Measurements from ENCODE around the gene ATXN1. TPM values are rescaled to one million over a fixed set of nuclear protein-coding genes. Genes with fewer than 3 reads are reported as not detected.

Gene ATXN1
- polyA plus RNA-seq, 1 of the 3 experiments (the other 2 are of a cell fraction): 7.9 TPM

DNA sequence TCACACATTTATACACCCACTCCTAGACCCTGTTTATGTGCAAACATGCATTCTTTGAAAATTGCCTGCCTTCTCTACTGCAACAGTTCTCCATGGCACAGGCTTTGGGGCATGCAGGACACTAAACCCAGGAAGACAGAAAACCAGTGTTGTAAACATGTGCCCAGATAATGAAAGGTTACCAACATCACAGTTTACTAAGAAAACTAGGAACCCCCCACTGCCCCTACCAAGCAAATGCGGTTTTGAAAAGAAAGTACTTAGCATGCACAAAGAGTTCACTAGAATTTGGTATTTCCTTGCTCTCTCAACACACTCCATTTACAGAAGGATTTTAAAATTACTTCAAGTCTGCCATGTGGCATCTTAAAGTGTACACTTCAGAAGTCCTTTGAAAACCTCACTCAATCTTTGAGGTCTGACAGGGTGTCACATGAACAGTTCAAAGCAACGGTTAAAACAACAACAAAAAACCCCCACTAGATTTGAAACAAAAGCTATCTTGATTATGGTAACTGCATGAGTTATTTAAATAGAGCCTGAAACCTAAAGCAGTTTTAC lies 277.9 kb downstream of the ATXN1 start:
- Histone ChIP-seq H2AFZ (ENCODE audit: low read depth) (no peak overlapping the region), H3K27ac (ENCODE audit: low read depth in 2 of 2, low read length in 1 of 2) (no peak overlapping the region), H4K20me1 (ENCODE audit: insufficient read depth) (no peaks in the 10 kb centered on the region; the same call in 1 of the 2 replicates), H3K9me2 (no peaks in the 10 kb centered on the region), H3K36me3 (replicated peaks in 1 of 2; ENCODE audit: control insufficient read depth in 1 of 2, insufficient read depth in 2 of 2, low read length in 1 of 2) (peaks cover 10 to 52% of the 10 kb centered on the region in 2 experiments), H3K79me2 (ENCODE audit: insufficient read depth) (peaks cover 4% of the 10 kb centered on the region; the same call in 1 of the 2 replicates), H3F3A (replicated peaks; ENCODE audit: insufficient read depth) (no peaks in the 10 kb centered on the region), H3K4me1 (ENCODE audit: control insufficient read depth in 1 of 2, insufficient read depth in 2 of 2, low read depth in 1 of 2, low read length in 1 of 2) (no peaks in the 10 kb centered on the region), H3K9me3 (no peaks in the 10 kb centered on the region), H3K4me3 (ENCODE audit: low read depth in 2 of 2, low read length in 1 of 2) (no peak overlapping the region), H3K27me3 (ENCODE audit: insufficient read depth) (no peaks in the 10 kb centered on the region), H3K4me2 (no peak overlapping the region), H3K9ac (no peak overlapping the region)
- ChIA-PET POLR2A (no interaction called here), CTCF (interaction anchor here (1.1 to 1.8 kb wide), 2 partner anchors 11 to 31 kb away, joined by 3 to 4 read pairs; no protein-coding TSS in a partner anchor)
- TF ChIP-seq GABPA (IDR thresholded peaks at IDR 0.05; ENCODE audit: low read depth) (no peak), SMC3 (IDR thresholded peaks at IDR 0.05; ENCODE audit: low read depth, low read length) (no peak), NFIC (IDR thresholded peaks at IDR 0.05; ENCODE audit: borderline replicate concordance) (no peak), FOXJ3 (CRISPR knock-in tag; IDR thresholded peaks at IDR 0.05) (no peak), YY1 (IDR thresholded peaks at IDR 0.05; ENCODE audit: low read depth) (no peak), CHD2 (IDR thresholded peaks at IDR 0.05; ENCODE audit: low read length, partially characterized antibody) (no peak), POLR2AphosphoS5 (IDR thresholded peaks at IDR 0.05; ENCODE audit: low read depth, low read length) (no peak), JUND (IDR thresholded peaks at IDR 0.05) (no peak), MAX (IDR thresholded peaks at IDR 0.05; ENCODE audit: low read depth) (no peak)
- TF ChIP-seq, protein P1, sequence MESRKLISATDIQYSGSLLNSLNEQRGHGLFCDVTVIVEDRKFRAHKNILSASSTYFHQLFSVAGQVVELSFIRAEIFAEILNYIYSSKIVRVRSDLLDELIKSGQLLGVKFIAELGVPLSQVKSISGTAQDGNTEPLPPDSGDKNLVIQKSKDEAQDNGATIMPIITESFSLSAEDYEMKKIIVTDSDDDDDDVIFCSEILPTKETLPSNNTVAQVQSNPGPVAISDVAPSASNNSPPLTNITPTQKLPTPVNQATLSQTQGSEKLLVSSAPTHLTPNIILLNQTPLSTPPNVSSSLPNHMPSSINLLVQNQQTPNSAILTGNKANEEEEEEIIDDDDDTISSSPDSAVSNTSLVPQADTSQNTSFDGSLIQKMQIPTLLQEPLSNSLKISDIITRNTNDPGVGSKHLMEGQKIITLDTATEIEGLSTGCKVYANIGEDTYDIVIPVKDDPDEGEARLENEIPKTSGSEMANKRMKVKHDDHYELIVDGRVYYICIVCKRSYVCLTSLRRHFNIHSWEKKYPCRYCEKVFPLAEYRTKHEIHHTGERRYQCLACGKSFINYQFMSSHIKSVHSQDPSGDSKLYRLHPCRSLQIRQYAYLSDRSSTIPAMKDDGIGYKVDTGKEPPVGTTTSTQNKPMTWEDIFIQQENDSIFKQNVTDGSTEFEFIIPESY (IDR thresholded peaks at IDR 0.05; ENCODE audit: borderline replicate concordance, low read depth): no peak
- TF ChIP-seq, protein P2, sequence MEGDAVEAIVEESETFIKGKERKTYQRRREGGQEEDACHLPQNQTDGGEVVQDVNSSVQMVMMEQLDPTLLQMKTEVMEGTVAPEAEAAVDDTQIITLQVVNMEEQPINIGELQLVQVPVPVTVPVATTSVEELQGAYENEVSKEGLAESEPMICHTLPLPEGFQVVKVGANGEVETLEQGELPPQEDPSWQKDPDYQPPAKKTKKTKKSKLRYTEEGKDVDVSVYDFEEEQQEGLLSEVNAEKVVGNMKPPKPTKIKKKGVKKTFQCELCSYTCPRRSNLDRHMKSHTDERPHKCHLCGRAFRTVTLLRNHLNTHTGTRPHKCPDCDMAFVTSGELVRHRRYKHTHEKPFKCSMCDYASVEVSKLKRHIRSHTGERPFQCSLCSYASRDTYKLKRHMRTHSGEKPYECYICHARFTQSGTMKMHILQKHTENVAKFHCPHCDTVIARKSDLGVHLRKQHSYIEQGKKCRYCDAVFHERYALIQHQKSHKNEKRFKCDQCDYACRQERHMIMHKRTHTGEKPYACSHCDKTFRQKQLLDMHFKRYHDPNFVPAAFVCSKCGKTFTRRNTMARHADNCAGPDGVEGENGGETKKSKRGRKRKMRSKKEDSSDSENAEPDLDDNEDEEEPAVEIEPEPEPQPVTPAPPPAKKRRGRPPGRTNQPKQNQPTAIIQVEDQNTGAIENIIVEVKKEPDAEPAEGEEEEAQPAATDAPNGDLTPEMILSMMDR (IDR thresholded peaks at IDR 0.05): no peak
- 83% methylated on average over 2 of the region's 2 CpGs for WGBS (ENCODE audit: low lambda C conversion rate)
- no peak for DNase-seq

GRCh38 chr6:16482702-16483314 lies 278.5 kb downstream of the ATXN1 start:
- no peaks in the 10 kb centered on the region for H3K9me3 ChIP-seq
- DNase-seq: no peak
- ChIA-PET CTCF (no interaction called here), POLR2A (no interaction called here)
- peaks cover 10 to 52% of the 10 kb centered on the region in 2 experiments for H3K36me3 ChIP-seq (replicated peaks in 1 of 2; ENCODE audit: control insufficient read depth in 1 of 2, insufficient read depth in 2 of 2, low read length in 1 of 2)
- no peaks in the 10 kb centered on the region for H3F3A ChIP-seq (replicated peaks; ENCODE audit: insufficient read depth)
- TF ChIP-seq CHD2 (IDR thresholded peaks at IDR 0.05; ENCODE audit: low read length, partially characterized antibody): no peak
- TF ChIP-seq, protein P2 (IDR thresholded peaks at IDR 0.05): no peak
- TF ChIP-seq MAX (IDR thresholded peaks at IDR 0.05; ENCODE audit: low read depth): no peak
- TF ChIP-seq EZH2phosphoT487 (IDR thresholded peaks at IDR 0.05; ENCODE audit: borderline replicate concordance, low read depth): no peak
- TF ChIP-seq POLR2AphosphoS5 (IDR thresholded peaks at IDR 0.05; ENCODE audit: low read depth, low read length): no peak
- TF ChIP-seq RXRA (IDR thresholded peaks at IDR 0.05; ENCODE audit: borderline replicate concordance, low read depth): no peak
- no peak for TF ChIP-seq TAF1 (IDR thresholded peaks at IDR 0.05; ENCODE audit: borderline replicate concordance, low read depth, low read length)
- no peaks in the 10 kb centered on the region for H3K9me2 ChIP-seq
- H3K4me1 ChIP-seq (ENCODE audit: control insufficient read depth in 1 of 2, insufficient read depth in 2 of 2, low read depth in 1 of 2, low read length in 1 of 2): no peaks in the 10 kb centered on the region
- no peak overlapping the region for H3K4me3 ChIP-seq (ENCODE audit: low read depth in 2 of 2, low read length in 1 of 2)
- H3K4me2 ChIP-seq: no peak overlapping the region
- no peak overlapping the region for H2AFZ ChIP-seq (ENCODE audit: low read depth)
- peaks cover 4% of the 10 kb centered on the region; the same call in 1 of the 2 replicates for H3K79me2 ChIP-seq (ENCODE audit: insufficient read depth)
- no peak overlapping the region for H3K9ac ChIP-seq
- no peak overlapping the region for H3K27ac ChIP-seq (ENCODE audit: low read depth in 2 of 2, low read length in 1 of 2)
- no peaks in the 10 kb centered on the region for H3K27me3 ChIP-seq (ENCODE audit: insufficient read depth)
- 14% methylated on average over 1 of the region's 1 CpG for WGBS (ENCODE audit: low lambda C conversion rate)
- H4K20me1 ChIP-seq (ENCODE audit: insufficient read depth): no peaks in the 10 kb centered on the region; the same call in 1 of the 2 replicates

Measured in SK-N-SH (cell line).